ENCODE results near the gene BCAP31.
A peak's percentile ranks its signal among the peaks of the same experiment; 100 is the strongest.

The BCAP31 gene

DNA sequence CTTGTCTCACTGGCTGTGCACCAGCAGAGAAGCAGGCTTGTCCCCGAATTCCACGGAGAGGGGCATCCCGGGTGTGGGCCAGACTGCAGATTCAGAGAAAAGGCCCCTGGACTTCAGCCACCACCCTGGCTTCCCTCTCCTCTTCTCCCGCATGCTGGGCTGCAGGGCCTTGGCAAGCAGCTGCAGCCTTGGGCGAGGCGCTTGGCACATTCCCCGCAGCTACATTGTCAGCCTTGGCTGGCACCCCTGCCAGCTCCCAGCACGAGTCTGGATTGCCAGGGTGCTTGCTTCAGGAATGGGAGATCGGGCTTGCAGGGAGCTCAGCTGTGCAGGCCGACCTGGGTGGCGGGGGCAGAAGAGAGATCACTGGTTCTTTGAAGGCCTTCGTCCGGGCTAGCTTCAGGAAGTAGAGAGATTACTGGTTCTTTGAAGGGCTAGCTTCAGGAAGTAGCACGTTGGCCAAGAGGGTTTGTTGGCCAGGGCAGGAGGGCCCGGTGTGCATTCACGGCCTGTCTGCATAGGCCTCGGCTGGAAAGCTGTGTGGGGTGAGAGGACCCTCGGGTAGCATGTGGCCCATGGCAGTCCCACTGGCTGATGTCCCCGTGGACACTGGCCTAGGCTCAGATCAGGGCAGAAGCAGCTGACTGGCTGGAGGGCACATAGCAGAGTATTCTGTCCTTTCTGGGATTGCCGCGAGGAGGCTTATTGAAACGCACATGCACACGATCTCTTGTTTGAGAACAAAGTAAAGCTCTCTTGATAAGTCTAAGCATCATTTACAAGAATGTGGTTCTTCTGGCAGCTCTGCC is 3.1 kb upstream of the BCAP31 start:
- TF ChIP-seq GLIS3 (CRISPR knock-in tag; IDR thresholded peaks at IDR 0.05), result no peak
- no peak for TF ChIP-seq ESRRG (CRISPR knock-in tag; IDR thresholded peaks at IDR 0.05)
- TF ChIP-seq, protein P1, sequence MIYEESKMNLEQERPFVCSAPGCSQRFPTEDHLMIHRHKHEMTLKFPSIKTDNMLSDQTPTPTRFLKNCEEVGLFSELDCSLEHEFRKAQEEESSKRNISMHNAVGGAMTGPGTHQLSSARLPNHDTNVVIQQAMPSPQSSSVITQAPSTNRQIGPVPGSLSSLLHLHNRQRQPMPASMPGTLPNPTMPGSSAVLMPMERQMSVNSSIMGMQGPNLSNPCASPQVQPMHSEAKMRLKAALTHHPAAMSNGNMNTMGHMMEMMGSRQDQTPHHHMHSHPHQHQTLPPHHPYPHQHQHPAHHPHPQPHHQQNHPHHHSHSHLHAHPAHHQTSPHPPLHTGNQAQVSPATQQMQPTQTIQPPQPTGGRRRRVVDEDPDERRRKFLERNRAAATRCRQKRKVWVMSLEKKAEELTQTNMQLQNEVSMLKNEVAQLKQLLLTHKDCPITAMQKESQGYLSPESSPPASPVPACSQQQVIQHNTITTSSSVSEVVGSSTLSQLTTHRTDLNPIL (CRISPR knock-in tag; IDR thresholded peaks at IDR 0.05; ENCODE audit: low read depth), result no peak
- no peak for TF ChIP-seq TOX (CRISPR knock-in tag; IDR thresholded peaks at IDR 0.05; ENCODE audit: borderline replicate concordance)
- TF ChIP-seq ARNTL (CRISPR knock-in tag; IDR thresholded peaks at IDR 0.05; ENCODE audit: borderline replicate concordance, low read depth), result no peak
- no peak for TF ChIP-seq ZNF565 (CRISPR knock-in tag; conservative IDR thresholded peaks at IDR 0.05; ENCODE audit: low read depth)
- TF ChIP-seq SNAI2 (CRISPR knock-in tag; IDR thresholded peaks at IDR 0.05), result no peak
- no peak for TF ChIP-seq ZC3H10 (CRISPR knock-in tag; IDR thresholded peaks at IDR 0.05)
- TF ChIP-seq BACH2 (CRISPR knock-in tag; IDR thresholded peaks at IDR 0.05; ENCODE audit: borderline replicate concordance), result no peak
- no peak for TF ChIP-seq ISL1 (CRISPR knock-in tag; IDR thresholded peaks at IDR 0.05)
- TF ChIP-seq ZFP30 (CRISPR knock-in tag; IDR thresholded peaks at IDR 0.05), result no peak
- TF ChIP-seq, protein P2, sequence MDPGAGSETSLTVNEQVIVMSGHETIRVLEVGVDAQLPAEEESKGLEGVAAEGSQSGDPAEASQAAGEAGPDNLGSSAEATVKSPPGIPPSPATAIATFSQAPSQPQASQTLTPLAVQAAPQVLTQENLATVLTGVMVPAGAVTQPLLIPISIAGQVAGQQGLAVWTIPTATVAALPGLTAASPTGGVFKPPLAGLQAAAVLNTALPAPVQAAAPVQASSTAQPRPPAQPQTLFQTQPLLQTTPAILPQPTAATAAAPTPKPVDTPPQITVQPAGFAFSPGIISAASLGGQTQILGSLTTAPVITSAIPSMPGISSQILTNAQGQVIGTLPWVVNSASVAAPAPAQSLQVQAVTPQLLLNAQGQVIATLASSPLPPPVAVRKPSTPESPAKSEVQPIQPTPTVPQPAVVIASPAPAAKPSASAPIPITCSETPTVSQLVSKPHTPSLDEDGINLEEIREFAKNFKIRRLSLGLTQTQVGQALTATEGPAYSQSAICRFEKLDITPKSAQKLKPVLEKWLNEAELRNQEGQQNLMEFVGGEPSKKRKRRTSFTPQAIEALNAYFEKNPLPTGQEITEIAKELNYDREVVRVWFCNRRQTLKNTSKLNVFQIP (CRISPR knock-in tag; IDR thresholded peaks at IDR 0.05; ENCODE audit: borderline replicate concordance, low read depth), result no peak
- TF ChIP-seq ZNF70 (CRISPR knock-in tag; IDR thresholded peaks at IDR 0.05), result no peak
- TF ChIP-seq, protein P3, sequence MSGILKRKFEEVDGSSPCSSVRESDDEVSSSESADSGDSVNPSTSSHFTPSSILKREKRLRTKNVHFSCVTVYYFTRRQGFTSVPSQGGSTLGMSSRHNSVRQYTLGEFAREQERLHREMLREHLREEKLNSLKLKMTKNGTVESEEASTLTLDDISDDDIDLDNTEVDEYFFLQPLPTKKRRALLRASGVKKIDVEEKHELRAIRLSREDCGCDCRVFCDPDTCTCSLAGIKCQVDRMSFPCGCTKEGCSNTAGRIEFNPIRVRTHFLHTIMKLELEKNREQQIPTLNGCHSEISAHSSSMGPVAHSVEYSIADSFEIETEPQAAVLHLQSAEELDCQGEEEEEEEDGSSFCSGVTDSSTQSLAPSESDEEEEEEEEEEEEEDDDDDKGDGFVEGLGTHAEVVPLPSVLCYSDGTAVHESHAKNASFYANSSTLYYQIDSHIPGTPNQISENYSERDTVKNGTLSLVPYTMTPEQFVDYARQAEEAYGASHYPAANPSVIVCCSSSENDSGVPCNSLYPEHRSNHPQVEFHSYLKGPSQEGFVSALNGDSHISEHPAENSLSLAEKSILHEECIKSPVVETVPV (CRISPR knock-in tag; IDR thresholded peaks at IDR 0.05), result no peak
- TF ChIP-seq CSDC2 (CRISPR knock-in tag; IDR thresholded peaks at IDR 0.05), result no peak
- TF ChIP-seq ZNF8 (CRISPR knock-in tag; IDR thresholded peaks at IDR 0.05), result no peak
- TF ChIP-seq PPARA (CRISPR knock-in tag; IDR thresholded peaks at IDR 0.05; ENCODE audit: borderline replicate concordance), result no peak
- TF ChIP-seq, protein P4, sequence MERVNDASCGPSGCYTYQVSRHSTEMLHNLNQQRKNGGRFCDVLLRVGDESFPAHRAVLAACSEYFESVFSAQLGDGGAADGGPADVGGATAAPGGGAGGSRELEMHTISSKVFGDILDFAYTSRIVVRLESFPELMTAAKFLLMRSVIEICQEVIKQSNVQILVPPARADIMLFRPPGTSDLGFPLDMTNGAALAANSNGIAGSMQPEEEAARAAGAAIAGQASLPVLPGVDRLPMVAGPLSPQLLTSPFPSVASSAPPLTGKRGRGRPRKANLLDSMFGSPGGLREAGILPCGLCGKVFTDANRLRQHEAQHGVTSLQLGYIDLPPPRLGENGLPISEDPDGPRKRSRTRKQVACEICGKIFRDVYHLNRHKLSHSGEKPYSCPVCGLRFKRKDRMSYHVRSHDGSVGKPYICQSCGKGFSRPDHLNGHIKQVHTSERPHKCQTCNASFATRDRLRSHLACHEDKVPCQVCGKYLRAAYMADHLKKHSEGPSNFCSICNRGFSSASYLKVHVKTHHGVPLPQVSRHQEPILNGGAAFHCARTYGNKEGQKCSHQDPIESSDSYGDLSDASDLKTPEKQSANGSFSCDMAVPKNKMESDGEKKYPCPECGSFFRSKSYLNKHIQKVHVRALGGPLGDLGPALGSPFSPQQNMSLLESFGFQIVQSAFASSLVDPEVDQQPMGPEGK (CRISPR knock-in tag; IDR thresholded peaks at IDR 0.05; ENCODE audit: borderline replicate concordance), result no peak
- peak; percentile 0; the same call in 1 of the 3 replicates for ATAC-seq

DNA sequence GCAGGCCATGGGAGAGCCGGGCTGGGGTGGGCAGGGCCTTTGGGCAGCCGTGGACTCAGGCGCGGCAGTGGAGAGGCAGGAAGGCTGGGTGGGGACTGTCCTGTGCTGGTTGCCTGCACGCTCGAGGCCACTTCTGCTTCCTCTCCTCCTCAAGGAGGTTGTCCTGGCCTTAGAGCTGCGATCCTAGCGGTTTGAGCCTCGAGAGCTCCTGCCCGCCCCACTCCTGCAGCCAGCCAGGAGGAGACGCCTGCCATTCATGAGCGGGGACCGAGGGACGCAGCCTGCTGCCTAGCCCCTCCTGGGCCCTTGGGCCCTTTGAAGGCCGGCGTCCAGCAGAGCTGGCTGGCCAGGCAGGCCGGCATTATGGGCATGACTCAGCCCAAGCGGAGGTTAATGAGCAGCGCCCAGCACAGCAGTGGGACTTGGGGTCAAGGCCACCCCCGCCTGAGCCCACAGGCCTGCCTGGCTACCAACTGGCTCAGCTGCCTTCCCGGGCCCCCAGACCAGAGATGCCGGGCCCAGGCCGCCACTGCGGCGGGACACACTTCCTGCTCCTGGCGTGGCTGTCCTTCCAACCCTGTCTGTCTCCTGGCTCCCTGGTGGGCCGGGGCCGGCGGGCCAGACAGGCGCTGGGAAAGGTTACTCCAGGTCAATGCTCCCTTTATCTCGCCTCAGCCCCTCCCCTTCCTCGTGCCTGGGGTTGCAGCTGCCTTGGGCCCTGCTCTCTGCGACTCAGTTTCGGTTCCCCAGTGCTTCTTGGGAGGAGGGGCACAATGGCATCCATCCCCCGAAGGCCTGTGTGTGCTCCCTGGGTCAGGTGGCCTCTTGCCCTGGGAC is 2.3 kb upstream of the BCAP31 start:
- TF ChIP-seq RARB (CRISPR knock-in tag; IDR thresholded peaks at IDR 0.05), result no peak
- TF ChIP-seq, protein P1 (CRISPR knock-in tag; IDR thresholded peaks at IDR 0.05; ENCODE audit: low read depth), result no peak
- no peak for TF ChIP-seq OSR1 (CRISPR knock-in tag; IDR thresholded peaks at IDR 0.05)
- TF ChIP-seq, protein P3 (CRISPR knock-in tag; IDR thresholded peaks at IDR 0.05), result no peak
- TF ChIP-seq ZNF70 (CRISPR knock-in tag; IDR thresholded peaks at IDR 0.05), result no peak
- no peak for TF ChIP-seq ZNF8 (CRISPR knock-in tag; IDR thresholded peaks at IDR 0.05)
- no peak for TF ChIP-seq ISL1 (CRISPR knock-in tag; IDR thresholded peaks at IDR 0.05)
- TF ChIP-seq SNAI2 (CRISPR knock-in tag; IDR thresholded peaks at IDR 0.05), result no peak
- no peak for TF ChIP-seq TCF4 (CRISPR knock-in tag; IDR thresholded peaks at IDR 0.05; ENCODE audit: borderline replicate concordance)
- TF ChIP-seq ZC3H10 (CRISPR knock-in tag; IDR thresholded peaks at IDR 0.05), result no peak
- no peak for TF ChIP-seq ARNTL (CRISPR knock-in tag; IDR thresholded peaks at IDR 0.05; ENCODE audit: borderline replicate concordance, low read depth)
- TF ChIP-seq CSDC2 (CRISPR knock-in tag; IDR thresholded peaks at IDR 0.05), result no peak
- TF ChIP-seq ZFP30 (CRISPR knock-in tag; IDR thresholded peaks at IDR 0.05), result no peak
- no peak for TF ChIP-seq BACH2 (CRISPR knock-in tag; IDR thresholded peaks at IDR 0.05; ENCODE audit: borderline replicate concordance)
- ATAC-seq, result peak; percentile 41
